Activated CD8-positive, alpha-beta memory T cell treated with anti-CD3 and anti-CD28 coated beads, Interleukin-2, amount 50 U/mL, for 1 hour (primary cell): ENCODE measurements around the gene AGBL1.

ENCODE experiments used
- DNase-seq: peaks from one replicate; pipeline ENCODE4 v3.0.0-alpha.2; 2020; ENCODE audit errors: extremely low read depth

AGBL1 gene

DNA sequence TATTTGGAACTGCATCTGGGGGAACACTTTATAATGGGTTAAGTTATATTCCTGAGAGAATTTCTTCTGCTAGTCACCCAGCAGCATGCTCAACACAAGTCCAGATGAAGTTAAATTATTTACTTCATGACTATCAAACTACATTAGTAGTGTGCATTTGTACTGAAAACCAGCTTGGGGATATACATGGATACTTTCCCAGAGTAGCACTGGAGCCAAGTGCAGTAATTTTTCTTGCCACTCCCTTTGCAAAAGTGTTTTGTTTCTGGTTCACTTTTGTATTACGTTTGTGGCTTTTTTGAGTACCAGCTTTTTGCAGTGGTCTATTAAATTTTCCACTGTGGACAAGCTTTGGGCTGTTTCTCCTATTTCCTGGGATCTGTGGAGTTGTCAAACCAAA lies 243.0 kb downstream of the AGBL1 start:
- DNase-seq: no peak

DNA sequence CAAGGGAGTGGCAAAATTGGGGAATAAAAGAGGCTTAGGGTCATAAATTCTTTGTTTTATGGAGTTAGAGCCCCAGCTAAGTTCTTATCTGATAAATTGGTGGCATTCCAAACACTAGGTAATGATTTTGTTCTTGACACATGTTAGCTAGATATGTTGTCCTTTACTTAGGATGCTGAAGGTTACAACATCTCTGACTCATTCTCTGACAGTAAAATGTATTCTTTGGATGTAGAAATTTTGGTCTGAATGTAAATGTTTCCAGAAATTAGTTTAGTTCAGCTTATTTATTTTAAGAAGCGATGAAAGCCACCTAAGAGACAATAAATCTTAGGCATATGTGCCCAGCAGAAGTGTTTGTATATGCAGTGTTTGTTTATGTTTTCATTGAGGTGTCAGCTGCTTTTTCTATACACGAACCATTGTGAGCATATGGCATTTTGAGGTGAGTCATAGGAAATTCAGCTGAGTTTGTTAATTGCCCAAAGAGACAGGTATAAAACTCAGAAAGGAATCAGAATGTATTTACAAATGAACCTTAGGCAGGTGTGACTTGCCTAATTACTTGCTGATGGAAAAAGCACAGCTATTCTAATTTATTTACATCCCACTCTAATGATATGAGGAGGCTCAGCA lies 247.7 kb downstream of the AGBL1 start:
- no peak for DNase-seq

DNA sequence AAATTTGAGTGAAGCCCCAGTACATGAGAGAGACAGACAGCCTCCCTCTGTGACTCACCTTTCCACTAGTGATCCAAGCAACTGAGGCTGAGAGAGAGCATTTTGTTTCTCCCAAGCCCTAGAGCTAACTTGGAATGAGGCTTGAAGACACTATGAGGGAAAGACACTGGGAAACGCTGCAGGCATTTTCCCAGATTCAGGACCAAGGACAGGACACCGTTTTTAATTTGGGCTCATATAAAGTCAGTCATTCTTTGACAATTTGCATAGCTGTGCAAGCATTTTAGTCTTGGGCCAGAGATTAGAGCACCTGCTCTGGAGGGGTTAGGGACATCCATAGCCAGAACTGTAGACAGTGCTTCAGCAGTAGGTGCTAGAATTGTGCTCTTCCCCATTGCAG lies 249.0 kb downstream of the AGBL1 start:
- no peak for DNase-seq

DNA sequence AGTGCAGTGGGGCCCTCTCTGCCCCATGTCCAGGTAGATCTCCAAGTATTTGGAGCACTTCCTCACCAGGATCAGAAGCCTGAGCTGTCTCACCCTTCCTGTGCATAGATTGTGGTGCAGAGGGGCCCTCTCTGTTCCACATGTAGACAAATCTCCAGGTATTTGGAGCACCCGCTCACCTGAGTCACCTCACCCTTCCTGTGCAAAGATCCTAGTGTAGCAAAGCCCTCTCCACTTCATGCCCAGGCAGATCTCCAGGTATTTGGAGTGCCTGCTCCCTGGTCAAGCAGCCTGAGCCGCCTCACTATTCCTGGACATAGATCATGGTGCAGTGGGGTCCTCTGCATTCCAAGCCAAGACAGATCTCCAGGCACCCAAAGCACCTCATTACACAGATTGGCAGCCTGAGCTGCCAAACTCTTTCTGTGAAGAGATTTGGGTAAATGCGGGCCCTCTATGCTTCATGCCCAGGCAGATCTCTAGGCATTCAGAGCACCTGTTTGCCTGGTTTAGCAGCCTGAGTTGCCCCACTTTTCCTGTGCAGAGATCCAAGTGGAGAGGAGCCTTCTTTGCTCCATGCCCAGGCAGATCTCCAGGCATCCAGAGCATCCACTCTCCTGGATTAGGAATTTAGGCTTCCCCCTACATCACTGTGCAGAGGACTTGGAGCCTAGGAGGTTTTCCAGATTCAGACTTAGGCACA lies 249.8 kb downstream of the AGBL1 start:
- DNase-seq: no peak

DNA sequence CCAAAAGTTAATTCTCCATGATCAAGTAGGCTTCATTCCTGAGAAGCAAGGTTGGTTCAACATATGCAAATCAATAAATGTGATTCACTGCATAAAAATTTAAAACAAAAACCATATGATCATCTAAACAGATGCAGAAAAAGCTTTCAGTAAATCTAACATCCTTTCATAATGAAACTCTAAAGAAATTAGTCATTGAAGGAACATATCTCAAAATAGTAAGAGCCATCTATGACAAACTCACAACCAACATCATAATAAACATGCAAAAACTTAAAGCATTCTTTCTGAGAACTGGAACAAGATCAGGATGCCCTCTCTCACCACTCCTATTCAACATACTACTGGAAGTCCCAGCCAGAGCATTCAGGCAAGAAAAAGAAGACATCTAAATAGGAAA lies 254.1 kb downstream of the AGBL1 start:
- no peak for DNase-seq

DNA sequence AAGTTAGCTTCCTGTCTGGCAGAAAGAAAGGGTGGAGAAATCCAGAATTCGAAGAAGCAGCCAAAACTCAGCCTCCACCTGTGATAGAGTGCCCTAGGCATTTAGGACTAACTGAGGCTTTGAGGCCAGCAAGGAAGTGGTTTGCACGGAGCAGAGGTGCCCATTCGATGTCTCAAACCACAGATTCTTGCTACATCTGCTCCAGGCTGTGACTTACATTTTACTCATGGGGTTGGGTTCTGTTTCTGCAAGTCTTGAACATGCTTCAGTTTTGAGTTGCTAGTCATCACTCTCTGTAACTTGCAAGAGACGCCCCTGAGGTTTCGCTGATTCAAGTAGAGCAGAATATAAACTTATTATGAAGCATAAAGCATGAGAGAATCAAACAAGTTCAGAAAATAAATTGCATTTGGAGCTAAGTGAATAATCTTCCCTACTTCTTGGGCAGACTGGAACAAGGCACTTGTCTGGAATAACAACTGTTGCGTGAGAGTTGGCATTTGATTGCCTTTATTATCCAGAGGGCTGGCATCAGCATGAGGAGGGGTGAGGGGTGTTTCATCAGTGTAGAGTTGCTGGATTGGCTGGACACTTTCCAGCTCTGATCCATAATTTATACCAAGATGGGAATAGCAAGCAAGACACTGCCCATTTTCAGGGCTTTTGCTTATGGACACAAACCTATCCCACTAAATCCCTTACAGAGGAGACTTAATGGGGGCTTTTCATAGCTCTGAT lies 256.5 kb downstream of the AGBL1 start:
- DNase-seq: no peak

DNA sequence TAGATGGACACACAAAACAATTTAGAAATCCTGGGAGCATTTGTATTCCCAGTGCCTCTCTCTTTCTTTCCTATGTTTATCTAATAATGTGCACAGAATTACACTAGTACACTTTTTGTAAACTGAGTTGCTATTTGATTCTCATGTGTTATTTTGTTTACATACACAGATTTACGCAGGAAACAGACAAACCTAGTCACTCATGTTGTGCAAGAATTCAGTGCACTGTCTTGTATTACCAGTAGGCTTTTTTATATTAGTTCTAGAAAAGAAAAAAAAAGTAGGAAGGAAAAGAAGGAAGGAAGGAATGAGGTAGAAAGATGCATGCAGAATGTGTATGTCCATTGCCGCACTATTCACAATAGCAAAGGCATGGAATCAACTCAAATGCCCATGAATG lies 257.4 kb downstream of the AGBL1 start:
- DNase-seq: no peak

DNA sequence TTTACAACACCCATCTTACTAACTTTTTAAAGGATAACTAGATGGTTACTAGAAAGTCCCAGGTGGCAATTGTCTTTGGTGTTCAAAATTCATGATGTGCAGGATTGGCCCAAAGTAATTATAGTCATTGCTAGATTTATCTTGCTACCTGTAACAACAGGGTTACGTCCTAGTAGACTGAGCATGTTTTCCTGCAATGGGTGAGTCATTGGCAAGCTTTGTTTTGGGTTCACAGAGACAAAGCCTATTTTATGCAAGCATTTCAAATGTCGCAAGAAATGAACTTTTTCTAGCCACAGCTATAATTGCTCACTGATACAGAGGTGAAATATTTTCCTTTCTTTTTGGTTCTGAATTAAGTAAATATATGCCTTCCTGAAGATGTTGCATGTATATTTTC lies 267.6 kb downstream of the AGBL1 start:
- DNase-seq: no peak

DNA sequence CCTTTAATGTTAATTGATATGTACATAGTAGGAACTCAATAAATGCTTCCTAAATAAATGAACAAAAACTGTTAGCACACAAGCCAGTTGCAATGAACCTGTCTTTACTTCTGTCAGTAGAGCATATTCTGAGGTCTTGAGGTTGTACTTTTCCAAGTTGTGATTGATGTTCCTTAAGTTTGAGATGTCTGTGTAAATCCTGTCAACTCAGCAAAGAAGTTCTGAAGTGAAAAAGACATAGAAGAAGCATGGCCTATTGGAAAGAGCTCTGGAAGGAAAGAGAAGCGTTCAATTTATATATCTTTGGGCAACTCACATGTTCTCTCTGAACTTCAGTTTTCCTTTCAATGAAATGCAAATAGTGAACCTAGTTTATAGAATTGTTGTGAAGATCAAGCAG lies 269.9 kb downstream of the AGBL1 start:
- no peak for DNase-seq

DNA sequence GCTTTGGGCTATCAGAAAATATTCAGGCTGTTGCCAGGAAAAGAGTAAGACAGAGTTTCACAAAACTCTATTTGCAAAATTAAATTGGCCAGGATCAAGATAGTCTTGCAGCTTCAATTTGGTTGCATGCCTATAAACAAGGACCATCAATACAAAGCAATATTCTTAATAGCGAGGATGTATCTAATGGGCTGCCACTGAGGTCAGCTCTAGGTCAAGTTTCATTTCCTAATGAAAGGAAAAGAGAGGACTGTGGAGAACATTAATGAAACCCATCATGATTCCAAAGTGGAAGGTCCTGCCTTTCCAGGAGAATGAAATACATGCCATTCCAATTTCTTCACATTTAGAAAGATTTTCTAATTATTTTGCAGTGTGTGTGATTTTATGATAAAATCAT lies 273.5 kb downstream of the AGBL1 start:
- DNase-seq: no peak

DNA sequence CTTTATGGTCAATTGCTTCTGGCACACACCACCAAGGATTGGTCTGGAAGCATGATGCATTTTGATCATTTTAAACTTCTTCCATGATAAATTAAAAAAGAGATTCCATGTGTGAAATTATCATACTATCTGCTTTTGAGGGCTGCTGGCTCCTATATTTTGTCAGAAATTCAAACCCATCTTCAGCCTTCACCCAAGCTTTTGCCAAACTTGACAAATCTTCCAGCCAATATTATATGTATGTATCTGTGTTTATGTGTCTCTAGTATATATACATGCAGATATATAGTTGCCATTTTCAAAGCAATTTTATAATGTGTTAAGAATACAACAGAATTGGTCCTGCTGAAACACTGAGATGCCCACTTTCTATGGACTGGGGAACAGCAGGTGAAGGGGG lies 275.7 kb downstream of the AGBL1 start:
- DNase-seq: no peak

DNA sequence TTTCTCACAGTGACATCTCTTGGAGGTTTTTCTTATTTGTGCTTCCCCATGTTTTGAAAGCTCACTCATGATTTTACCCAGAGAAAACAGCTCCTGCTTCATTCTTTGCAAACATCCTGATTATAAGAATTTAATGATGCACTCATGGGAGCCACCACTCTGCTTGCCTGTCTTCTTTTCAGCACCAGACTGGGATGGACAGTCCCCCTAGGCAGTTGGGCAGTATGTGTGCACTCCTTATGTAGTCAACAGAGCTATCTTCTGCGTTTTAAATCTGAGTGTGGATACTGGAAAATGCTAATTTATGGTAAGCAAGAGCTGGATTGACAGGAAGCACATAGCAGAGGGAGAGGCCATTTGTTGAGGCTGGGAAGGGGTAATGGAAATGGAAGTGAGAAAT lies 276.1 kb downstream of the AGBL1 start:
- no peak for DNase-seq

DNA sequence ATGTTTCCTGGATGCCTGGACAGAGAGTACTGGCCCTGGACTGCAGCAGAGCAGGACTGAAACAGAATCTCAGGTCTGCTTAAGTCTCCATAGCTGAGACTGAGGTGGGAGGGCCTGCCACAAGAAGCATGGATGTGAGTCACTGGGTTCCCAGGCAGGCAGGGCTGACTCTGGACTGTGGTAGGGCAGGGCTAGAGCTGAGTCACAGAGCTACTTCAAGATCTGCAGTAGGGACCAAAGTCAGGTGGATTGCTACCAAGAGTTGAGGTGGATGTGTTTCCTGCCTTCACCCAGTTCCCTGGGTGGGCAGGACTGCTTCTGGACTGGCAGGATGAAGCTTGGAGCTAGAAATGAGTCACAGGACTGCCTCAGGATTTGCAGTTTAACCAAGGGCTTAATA lies 282.9 kb downstream of the AGBL1 start:
- DNase-seq: no peak

DNA sequence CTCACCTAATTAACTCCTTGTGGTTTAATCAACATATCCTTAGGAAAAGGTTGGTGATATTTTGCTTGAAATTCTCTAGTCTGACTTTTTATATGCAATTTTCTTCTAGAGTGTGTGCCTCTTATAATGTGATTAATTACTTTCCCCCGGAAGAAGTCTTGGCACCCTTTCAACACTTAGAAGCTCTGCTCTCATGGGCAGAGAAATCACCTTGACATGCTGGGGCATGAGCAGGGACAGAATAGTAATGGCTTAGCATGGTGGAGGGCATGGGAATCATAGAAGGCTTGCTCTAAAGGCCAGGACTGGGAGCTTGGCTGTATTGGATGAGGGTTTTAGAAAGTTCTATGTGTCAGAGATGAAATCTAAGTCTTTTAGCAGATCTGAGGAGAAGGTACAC lies 293.5 kb downstream of the AGBL1 start:
- no peak for DNase-seq

DNA sequence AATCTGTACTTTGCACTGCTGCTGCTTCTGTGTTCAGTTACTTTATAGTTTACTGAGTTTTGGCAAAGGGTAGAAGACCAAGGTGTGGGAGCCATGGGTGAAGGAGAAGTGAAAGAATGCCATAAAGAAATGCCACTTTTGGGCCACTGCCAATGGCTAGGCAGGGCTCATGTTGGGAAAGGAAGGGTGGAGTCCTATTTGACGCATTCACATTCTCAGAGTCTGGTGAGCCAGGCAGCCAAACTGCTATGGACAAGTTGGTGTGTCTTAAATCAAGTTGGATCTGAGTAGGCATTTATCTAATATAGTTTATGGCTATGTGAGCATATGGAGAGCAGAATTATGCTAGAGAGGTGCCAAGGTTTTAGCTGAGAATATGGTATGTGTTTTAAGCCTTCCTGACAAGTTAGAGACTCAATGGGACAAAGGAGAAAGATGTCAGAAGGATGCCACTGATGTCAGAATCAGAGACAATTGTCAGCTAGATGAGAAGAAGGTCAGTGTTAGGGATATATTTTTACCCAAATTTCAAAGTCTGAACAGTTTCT lies 296.1 kb downstream of the AGBL1 start:
- no peak for DNase-seq

DNA sequence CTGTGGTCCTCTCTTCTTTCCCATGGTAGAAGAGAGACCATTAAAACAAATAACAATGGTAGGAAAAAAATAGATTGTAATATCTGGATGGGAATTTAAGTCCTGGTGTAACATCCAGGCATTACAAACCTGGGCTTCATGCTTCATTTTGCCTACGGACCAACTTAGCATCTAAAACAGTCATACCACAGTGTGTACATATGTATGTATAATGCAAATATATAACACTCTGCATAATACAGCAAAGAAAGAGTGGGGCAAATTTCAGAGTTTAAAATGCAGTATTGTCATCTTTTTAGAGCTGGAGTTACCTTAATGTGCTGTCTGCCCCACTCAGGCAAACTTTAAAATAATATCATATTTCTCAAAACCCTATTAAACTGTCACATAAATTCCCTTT lies 298.2 kb downstream of the AGBL1 start:
- no peak for DNase-seq

DNA sequence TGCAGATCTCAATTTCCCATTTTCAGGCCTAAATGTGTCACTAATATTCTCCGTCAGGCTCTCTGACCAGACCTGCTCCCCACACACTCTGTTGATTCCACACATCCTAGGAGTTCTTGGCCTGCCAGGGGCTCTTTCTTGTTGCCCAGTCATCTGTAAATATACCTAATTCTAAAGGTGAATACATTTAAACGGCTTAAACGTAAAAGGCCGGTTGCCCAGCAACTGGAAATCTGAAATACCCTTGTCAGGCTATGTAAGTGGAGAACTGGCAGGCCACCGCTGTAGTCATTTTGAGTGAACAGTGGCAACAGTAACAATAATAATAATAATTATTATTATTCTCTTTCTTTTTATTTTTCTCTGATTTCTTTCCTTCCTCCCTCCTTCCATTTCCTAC lies 302.7 kb downstream of the AGBL1 start:
- no peak for DNase-seq

DNA sequence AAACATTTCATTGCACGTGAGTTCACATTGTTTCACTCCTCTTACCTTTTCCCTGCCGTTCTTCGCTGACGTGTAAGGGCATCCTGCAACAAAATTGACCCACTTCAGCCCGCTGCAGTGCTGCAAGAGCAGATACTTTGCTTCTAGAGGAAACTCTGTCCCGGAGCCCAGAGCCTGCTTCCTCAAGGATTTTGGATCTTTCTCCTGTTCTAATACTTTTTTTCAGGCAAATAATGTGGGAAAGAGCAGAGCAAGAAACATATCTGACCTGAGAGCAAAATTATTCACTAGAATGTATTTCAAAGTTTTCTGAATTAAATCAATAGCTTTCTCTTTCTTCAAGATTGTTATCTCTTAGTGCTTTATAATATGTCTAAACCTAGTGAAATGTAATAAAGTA lies 303.9 kb downstream of the AGBL1 start:
- DNase-seq: no peak

DNA sequence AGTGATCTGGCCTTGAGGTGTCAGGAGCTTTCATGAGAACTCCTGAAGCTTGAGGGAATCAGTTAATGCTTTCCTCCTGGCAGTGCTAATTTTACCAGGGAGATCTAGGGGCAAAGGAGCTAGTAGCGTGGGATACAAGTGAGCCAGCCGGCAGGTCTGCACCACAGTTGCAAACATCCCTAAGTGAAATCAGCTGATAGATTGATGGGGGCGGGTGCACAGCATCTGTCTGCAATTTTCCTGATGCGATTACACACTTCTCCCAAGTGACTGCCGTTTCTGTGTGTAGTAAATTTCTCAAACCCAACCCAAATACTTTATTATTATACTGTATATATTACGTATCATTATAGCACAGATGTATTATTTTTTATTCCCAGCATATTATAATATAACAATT lies 304.5 kb downstream of the AGBL1 start:
- no peak for DNase-seq

DNA sequence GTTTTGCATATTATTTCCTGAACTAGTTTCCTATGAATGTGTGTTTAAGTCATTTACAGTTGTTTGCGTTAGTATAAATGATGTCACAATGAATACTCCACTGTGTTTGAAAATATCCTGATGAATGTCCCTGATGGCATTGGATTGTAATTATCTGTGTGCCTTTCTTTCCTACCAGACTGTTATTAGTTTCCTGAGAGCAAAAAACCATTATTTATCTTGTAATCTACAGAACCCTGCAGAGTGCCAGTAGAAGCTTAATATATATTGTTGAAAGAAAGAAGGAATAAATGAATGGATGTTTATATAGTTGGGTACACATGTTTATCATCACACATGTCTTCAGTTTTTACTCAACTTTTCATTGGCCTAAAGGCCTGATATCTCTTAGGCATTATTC lies 312.6 kb downstream of the AGBL1 start:
- no peak for DNase-seq

DNA sequence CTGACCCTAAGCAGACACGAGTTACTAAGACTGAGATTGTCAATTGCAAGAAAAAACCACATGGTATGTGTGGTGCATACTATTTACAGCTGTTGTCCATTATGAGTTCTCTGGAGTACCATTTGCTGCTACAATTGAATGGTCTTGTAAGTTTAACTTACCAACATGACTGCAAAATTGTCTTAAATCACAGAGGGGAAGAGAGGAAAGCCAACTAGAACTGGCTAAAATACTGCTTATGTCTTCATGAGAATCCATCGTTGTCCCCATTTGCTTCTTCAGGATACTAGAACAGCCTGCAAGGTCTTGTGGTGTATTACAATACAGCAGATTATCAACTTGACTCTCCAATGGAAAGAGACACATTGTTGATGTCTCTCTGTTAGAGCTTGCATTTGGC lies 313.2 kb downstream of the AGBL1 start:
- DNase-seq: no peak

DNA sequence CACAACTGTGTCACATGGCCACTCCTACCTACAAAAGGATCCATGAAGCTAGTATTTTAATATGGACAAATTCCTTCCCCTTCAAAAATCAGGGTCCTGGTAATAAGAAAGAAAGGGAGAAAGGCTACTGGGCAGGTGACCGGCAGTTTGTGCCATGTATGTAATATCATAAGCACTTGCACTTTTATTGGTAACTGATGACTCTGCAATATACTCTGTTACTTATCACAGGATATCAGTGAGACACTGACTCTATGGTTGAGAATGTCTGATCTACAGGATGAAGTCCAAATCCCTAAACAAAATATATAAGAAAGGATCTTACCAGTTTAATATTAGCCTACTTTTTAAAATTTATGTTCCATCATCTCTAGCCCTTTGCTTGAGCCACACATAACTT lies 315.2 kb downstream of the AGBL1 start:
- DNase-seq: no peak
